HepG2 (cell line): ENCODE data around the gene CDK10. TPM values are rescaled to one million over a fixed set of nuclear protein-coding genes. Genes with fewer than 3 reads are reported as not detected.

Experiments used
- HDAC1 ChIP-seq: sonication (generic); formaldehyde crosslinking; IDR thresholded peaks from 2 replicates; pipeline ENCODE4 v1.5.1; 2020; ENCODE audit warnings: mild to moderate bottlenecking, missing genetic modification reagents
- HNRNPLL ChIP-seq: fragments of 200-400 bp; formaldehyde crosslinking; IDR thresholded peaks from 2 replicates; pipeline ENCODE4 v1.6.1; 2017; ENCODE audit warnings: mild to moderate bottlenecking, low read depth, low read length; ENCODE audit not compliant: poor library complexity, severe bottlenecking
- HOXA3 ChIP-seq: sonication (generic); formaldehyde crosslinking; IDR thresholded peaks from 2 replicates; pipeline ENCODE4 v1.5.0; 2020; ENCODE audit warnings: missing genetic modification reagents
- IKZF1 ChIP-seq: fragments of 450-650 bp; IDR thresholded peaks from 2 replicates; pipeline ENCODE4 v1.7.1; 2016
- MED1 ChIP-seq: sonication (generic); formaldehyde crosslinking; IDR thresholded peaks from 2 replicates; pipeline ENCODE4 v1.4.0; 2020; ENCODE audit warnings: missing genetic modification reagents
- NR2C2 ChIP-seq: sonication (generic); formaldehyde crosslinking; IDR thresholded peaks from 2 replicates; pipeline ENCODE4 v1.4.0; 2020; ENCODE audit warnings: missing genetic modification reagents, mild to moderate bottlenecking, moderate library complexity, borderline replicate concordance
- SALL1 ChIP-seq: sonication (generic); formaldehyde crosslinking; IDR thresholded peaks from 2 replicates; pipeline ENCODE4 v1.8.0; 2022; ENCODE audit warnings: mild to moderate bottlenecking, missing genetic modification reagents
- SMARCC2 ChIP-seq: fragments of 450-650 bp; IDR thresholded peaks from 2 replicates; pipeline ENCODE4 v1.6.1; 2017; ENCODE audit warnings: antibody characterized with exemption, mild to moderate bottlenecking
- SOX5 ChIP-seq: IDR thresholded peaks from 2 replicates; pipeline ENCODE4 v1.6.1; 2016; ENCODE audit warnings: borderline replicate concordance
- ZBTB38 ChIP-seq: sonication (generic); formaldehyde crosslinking; IDR thresholded peaks from 2 replicates; pipeline ENCODE4 v1.5.1; 2020; ENCODE audit warnings: mild to moderate bottlenecking, missing genetic modification reagents
- ZFX ChIP-seq: sonication (generic); formaldehyde crosslinking; IDR thresholded peaks from 2 replicates; pipeline ENCODE4 v1.4.0; 2020; ENCODE audit warnings: mild to moderate bottlenecking, low read depth, missing genetic modification reagents, moderate library complexity
- ZFY ChIP-seq: sonication (generic); formaldehyde crosslinking; IDR thresholded peaks from 2 replicates; pipeline ENCODE4 v1.4.0; 2020; ENCODE audit warnings: missing genetic modification reagents
- ZHX2 ChIP-seq, 2 experiments: sonication (generic) in 1 of 2; formaldehyde crosslinking in 1 of 2; IDR thresholded peaks; 2 replicates each; pipeline versions ENCODE4 v1.6.1 to v1.9.0; 2014 to 2022; ENCODE audit warnings: antibody characterized with exemption in 1 of 2, borderline replicate concordance in 1 of 2, inconsistent platforms in 1 of 2, low read depth in 1 of 2, missing genetic modification reagents in 1 of 2
- ZNF567 ChIP-seq: sonication (generic); formaldehyde crosslinking; IDR thresholded peaks from 2 replicates; pipeline ENCODE4 v1.8.1; 2023; ENCODE audit warnings: mild to moderate bottlenecking, missing genetic modification reagents, borderline replicate concordance
- polyA plus RNA-seq, 8 experiments: library from polyadenylated mRNA; depleted of rRNA in 3 of 8; stranded (reverse) in 7 of 8; unstranded in 1 of 8; fragments of >200 nt; fragmentation: Illumina TruSeq in 4 of 8; extraction: Trizol in 4 of 8; gene quantifications; 2 replicates each; pipeline versions ENCODE4 v1.2.1 to v1.2.3, GENCODE V29; 2011 to 2016; ENCODE audit warnings: low read depth in 4 of 8, missing spikeins in 1 of 8, mixed read lengths in 1 of 8; ENCODE audit not compliant: insufficient read depth in 1 of 8
- total RNA-seq, 5 experiments: library from RNA; depleted of rRNA; stranded (reverse); fragments of >200 nt; fragmentation: Illumina TruSeq; extraction: Trizol; gene quantifications; 2 replicates each; pipeline ENCODE4 v1.2.3, GENCODE V29; 2016; ENCODE audit warnings: low read depth in 1 of 5
- TF ChIP-seq, protein P1 (sequence below): IDR thresholded peaks from 2 replicates; pipeline ENCODE4 v1.6.1; 2016; ENCODE audit warnings: mild to moderate bottlenecking
- TF ChIP-seq, protein P2 (sequence below): sonication (generic); formaldehyde crosslinking; IDR thresholded peaks from 2 replicates; pipeline ENCODE4 v1.8.0; 2022; ENCODE audit warnings: mild to moderate bottlenecking, missing genetic modification reagents; ENCODE audit not compliant: insufficient replicate concordance
- TF ChIP-seq, protein P3 (sequence below): sonication (generic); formaldehyde crosslinking; IDR thresholded peaks from 2 replicates; pipeline ENCODE4 v1.5.0; 2020; ENCODE audit warnings: mild to moderate bottlenecking, low read depth, missing genetic modification reagents, borderline replicate concordance
- TF ChIP-seq, protein P4 (sequence below): sonication (generic); formaldehyde crosslinking; IDR thresholded peaks from 2 replicates; pipeline ENCODE4 v1.4.0; 2020; ENCODE audit warnings: missing genetic modification reagents

Gene CDK10
- total and polyA plus RNA-seq, 2 of the 13 experiments (the other 11 are each of a cell fraction or from before 2014, with no cell fraction given): 2.5 to 3.9 TPM

DNA sequence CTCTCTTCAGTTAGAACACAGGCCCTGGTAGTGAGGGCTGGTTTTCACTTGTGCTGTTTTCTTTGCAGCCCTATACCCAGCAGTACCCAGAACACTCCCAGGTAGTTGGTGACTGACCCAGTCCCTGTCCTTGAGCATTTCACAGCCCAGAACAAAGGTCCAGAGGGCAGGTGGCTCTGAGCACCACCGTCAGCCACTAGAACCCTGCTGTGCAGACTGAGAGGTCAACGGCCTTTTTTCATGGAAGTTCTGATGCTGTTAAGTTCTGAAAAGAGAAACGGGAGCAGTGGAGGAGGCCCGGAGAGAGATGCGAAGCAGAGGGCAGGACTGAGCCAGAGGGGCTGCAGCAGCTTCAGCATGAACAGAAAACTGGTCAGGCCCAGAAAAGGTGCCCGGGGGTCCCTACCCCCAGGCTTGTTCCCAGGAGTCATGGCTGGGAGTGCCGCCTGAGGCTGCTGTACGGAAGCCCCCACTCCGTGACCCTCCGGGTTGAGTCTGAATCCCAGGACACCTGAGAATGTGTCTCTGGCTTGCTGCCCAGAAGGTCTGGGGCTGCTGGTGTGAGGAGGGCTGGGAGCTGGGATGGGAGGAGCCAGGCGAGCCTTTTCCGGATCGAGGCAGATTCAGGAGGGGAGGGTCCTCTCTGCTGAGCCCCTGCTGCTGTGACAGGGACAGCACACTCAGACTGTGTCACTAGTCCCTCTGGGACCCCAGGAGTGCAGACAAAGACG is 43.5 kb downstream of the CDK10 start (continued):
- TF ChIP-seq ZHX2 (IDR thresholded peaks at IDR 0.05; ENCODE audit: low read depth): no peak
- TF ChIP-seq ZHX2 (CRISPR knock-in tag; IDR thresholded peaks at IDR 0.05; ENCODE audit: borderline replicate concordance): no peak
- TF ChIP-seq SALL1 (CRISPR knock-in tag): peak; percentile 39; the same call in 1 of the 2 replicates
- peak; percentile 19; the same call in 1 of the 2 replicates for TF ChIP-seq ZFX (CRISPR knock-in tag)
- TF ChIP-seq NR2C2: 0 out of 2 replicates have a peak, but pooled peaks have one; percentile 27
- TF ChIP-seq, protein P1, sequence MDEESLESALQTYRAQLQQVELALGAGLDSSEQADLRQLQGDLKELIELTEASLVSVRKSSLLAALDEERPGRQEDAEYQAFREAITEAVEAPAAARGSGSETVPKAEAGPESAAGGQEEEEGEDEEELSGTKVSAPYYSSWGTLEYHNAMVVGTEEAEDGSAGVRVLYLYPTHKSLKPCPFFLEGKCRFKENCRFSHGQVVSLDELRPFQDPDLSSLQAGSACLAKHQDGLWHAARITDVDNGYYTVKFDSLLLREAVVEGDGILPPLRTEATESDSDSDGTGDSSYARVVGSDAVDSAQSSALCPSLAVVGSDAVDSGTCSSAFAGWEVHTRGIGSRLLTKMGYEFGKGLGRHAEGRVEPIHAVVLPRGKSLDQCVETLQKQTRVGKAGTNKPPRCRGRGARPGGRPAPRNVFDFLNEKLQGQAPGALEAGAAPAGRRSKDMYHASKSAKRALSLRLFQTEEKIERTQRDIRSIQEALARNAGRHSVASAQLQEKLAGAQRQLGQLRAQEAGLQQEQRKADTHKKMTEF (CRISPR knock-in tag): no peak
- peak; percentile 32 for TF ChIP-seq MED1 (CRISPR knock-in tag)
- TF ChIP-seq, protein P2, sequence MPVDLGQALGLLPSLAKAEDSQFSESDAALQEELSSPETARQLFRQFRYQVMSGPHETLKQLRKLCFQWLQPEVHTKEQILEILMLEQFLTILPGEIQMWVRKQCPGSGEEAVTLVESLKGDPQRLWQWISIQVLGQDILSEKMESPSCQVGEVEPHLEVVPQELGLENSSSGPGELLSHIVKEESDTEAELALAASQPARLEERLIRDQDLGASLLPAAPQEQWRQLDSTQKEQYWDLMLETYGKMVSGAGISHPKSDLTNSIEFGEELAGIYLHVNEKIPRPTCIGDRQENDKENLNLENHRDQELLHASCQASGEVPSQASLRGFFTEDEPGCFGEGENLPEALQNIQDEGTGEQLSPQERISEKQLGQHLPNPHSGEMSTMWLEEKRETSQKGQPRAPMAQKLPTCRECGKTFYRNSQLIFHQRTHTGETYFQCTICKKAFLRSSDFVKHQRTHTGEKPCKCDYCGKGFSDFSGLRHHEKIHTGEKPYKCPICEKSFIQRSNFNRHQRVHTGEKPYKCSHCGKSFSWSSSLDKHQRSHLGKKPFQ (CRISPR knock-in tag): no peak
- TF ChIP-seq ZBTB38 (CRISPR knock-in tag): no peak
- peak; percentile 30; the same call in 1 of the 2 replicates for TF ChIP-seq ZFY
- TF ChIP-seq IKZF1: no peak
- TF ChIP-seq HNRNPLL: no peak
- TF ChIP-seq SMARCC2: no peak
- TF ChIP-seq, protein P3, sequence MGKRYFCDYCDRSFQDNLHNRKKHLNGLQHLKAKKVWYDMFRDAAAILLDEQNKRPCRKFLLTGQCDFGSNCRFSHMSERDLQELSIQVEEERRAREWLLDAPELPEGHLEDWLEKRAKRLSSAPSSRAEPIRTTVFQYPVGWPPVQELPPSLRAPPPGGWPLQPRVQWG (CRISPR knock-in tag): no peak
- TF ChIP-seq HOXA3 (CRISPR knock-in tag): peak; percentile 53
- TF ChIP-seq HDAC1: 0 out of 2 replicates have a peak, but pooled peaks have one; percentile 34
- TF ChIP-seq, protein P4, sequence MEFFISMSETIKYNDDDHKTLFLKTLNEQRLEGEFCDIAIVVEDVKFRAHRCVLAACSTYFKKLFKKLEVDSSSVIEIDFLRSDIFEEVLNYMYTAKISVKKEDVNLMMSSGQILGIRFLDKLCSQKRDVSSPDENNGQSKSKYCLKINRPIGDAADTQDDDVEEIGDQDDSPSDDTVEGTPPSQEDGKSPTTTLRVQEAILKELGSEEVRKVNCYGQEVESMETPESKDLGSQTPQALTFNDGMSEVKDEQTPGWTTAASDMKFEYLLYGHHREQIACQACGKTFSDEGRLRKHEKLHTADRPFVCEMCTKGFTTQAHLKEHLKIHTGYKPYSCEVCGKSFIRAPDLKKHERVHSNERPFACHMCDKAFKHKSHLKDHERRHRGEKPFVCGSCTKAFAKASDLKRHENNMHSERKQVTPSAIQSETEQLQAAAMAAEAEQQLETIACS (CRISPR knock-in tag): no peak
- no peak for TF ChIP-seq SOX5
- TF ChIP-seq ZNF567 (CRISPR knock-in tag): peak; percentile 44; the same call in 1 of the 2 replicates
